Stimulated activated CD4-positive, alpha-beta T cell treated with anti-CD3 and anti-CD28 coated beads, Interleukin-4, amount 100 ng/mL, for 1 hour (primary cell): ENCODE measurements around the gene DCST2.

ENCODE experiments used
- DNase-seq: peaks from one replicate; pipeline ENCODE4 v3.0.0-alpha.2; 2020

Gene DCST2

GRCh38 chr1:155023627-155024026 lies 10.0 kb downstream of the DCST2 start:
- DNase-seq = no peak

GRCh38 chr1:155022927-155023236 lies 10.7 kb downstream of the DCST2 start:
- DNase-seq = no peak

- DNase-seq = no peak
Measured at GRCh38 chr1:155022136-155022926, 11.2 kb downstream of the DCST2 start.

- DNase-seq = no peak
Measured at GRCh38 chr1:155019377-155020245, 14.0 kb downstream of the DCST2 start.

GRCh38 chr1:155018617-155019348 lies 14.8 kb downstream of the DCST2 start:
- DNase-seq = no peak

- no peak for DNase-seq
Measured at GRCh38 chr1:155017946-155018316, 15.7 kb downstream of the DCST2 start.

GRCh38 chr1:155017041-155017945 lies 16.3 kb downstream of the DCST2 start:
- DNase-seq = peak; percentile 95

- DNase-seq = no peak
Measured at GRCh38 chr1:155016231-155016831, 17.2 kb downstream of the DCST2 start.

GRCh38 chr1:155015527-155016230 lies 17.9 kb downstream of the DCST2 start:
- no peak for DNase-seq

- no peak for DNase-seq
Measured at GRCh38 chr1:155014709-155015508, 18.7 kb downstream of the DCST2 start.

- DNase-seq = no peak
Measured at GRCh38 chr1:155013632-155014031, 19.9 kb downstream of the DCST2 start.

- DNase-seq = no peak
Measured at GRCh38 chr1:155012776-155013602, 20.6 kb downstream of the DCST2 start.

- no peak for DNase-seq
Measured at GRCh38 chr1:155012026-155012546, 21.5 kb downstream of the DCST2 start.

- DNase-seq = no peak
Measured at GRCh38 chr1:155011437-155012025, 22.1 kb downstream of the DCST2 start.

- DNase-seq = no peak
Measured at GRCh38 chr1:155011004-155011416, 22.6 kb downstream of the DCST2 start.

GRCh38 chr1:155010211-155010918 lies 23.2 kb downstream of the DCST2 start:
- no peak for DNase-seq

- DNase-seq = no peak
Measured at GRCh38 chr1:155009742-155010141, 23.8 kb downstream of the DCST2 start.

- no peak for DNase-seq
Measured at GRCh38 chr1:155009221-155009711, 24.3 kb downstream of the DCST2 start.
